Effector memory CD4-positive, alpha-beta T cell (primary cell): ENCODE data around the gene GADL1.

ENCODE experiments used
- DNase-seq, 3 donors: peaks; one replicate each; pipeline ENCODE4 v3.0.0-alpha.2; 2020
- H3K27ac ChIP-seq: 2 replicates; pipeline ENCODE4 v1.7.0; 2013; ENCODE audit warnings: mild to moderate bottlenecking, low read length, moderate library complexity; ENCODE audit not compliant: insufficient read depth, poor library complexity, severe bottlenecking
- H3K27me3 ChIP-seq: replicated peaks from 2 replicates; pipeline ENCODE4 v1.7.0; 2013; ENCODE audit warnings: mild to moderate bottlenecking, low read length; ENCODE audit not compliant: insufficient read depth, control insufficient read depth, poor library complexity, severe bottlenecking
- H3K36me3 ChIP-seq: 2 replicates; pipeline ENCODE4 v1.7.0; 2013; ENCODE audit warnings: mild to moderate bottlenecking, low read length, moderate library complexity; ENCODE audit not compliant: control insufficient read depth, insufficient read depth
- H3K4me1 ChIP-seq: 2 replicates; pipeline ENCODE4 v1.7.0; 2013; ENCODE audit warnings: low read length, mild to moderate bottlenecking; ENCODE audit not compliant: control insufficient read depth, insufficient read depth, poor library complexity, severe bottlenecking
- H3K4me3 ChIP-seq: 2 replicates; pipeline ENCODE4 v1.7.0; 2013; ENCODE audit warnings: low read length, low read depth, mild to moderate bottlenecking; ENCODE audit not compliant: insufficient read depth, poor library complexity, severe bottlenecking
- H3K9me3 ChIP-seq: 2 replicates; pipeline ENCODE4 v1.7.0; 2013; ENCODE audit warnings: mild to moderate bottlenecking, low read length, moderate library complexity; ENCODE audit not compliant: control insufficient read depth

The GADL1 gene

DNA sequence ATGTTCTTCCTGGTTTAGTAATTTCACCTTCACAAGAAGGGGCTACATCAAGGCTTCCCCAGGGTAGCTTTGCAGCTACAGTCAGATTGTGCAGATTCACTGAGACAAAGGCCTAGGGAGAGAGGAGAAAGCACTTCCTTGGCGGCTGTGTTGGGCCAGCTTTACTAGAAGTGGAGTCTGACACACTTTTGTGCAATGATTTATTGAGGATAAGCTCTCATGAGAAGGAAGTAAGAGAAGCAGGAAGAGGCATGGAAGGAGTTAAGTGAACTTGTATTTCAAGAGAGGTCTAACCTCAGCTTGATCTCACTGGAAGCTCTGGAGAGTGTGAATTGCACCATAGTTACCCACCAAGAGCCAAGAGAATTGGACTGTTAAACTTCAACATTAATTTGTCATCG, 209.2 kb downstream of the GADL1 start:
- Histone ChIP-seq H3K4me1 (peaks cover 17% of the 10 kb centered on the region), H3K9me3 (no peaks in the 10 kb centered on the region), H3K4me3 (no peak overlapping the region), H3K27me3 (no peaks in the 10 kb centered on the region), H3K27ac (no peak overlapping the region), H3K36me3 (peaks cover 35% of the 10 kb centered on the region)
- DNase-seq, result no peak

GRCh38 chr3:30684356-30684755, 210.1 kb downstream of the GADL1 start:
- no peak overlapping the region for H3K27ac ChIP-seq
- DNase-seq, result no peak
- peaks cover 17% of the 10 kb centered on the region for H3K4me1 ChIP-seq
- H3K4me3 ChIP-seq, result no peak overlapping the region
- H3K36me3 ChIP-seq, result peaks cover 28% of the 10 kb centered on the region
- H3K9me3 ChIP-seq, result no peaks in the 10 kb centered on the region
- H3K27me3 ChIP-seq, result no peaks in the 10 kb centered on the region

DNA sequence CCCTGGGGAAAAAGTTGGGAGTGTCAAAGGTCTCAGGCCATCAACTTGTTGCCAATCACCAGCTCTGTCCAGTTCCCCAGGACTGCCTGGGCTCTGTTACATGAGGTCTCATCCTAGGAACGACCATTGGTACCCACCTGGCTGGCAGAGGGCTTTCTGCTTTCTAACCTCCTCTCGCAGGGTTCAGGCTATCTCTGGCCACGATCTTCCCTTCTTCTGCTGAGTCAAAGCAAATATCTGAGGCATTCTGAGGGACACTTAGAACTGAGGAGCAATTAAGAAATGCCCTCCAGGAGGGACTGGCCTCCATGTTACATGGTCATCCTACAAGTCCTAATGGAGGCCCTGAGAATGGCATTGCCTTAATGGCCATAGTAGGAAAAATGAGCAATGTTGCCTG, 210.7 kb downstream of the GADL1 start:
- no peaks in the 10 kb centered on the region for H3K9me3 ChIP-seq
- no peak for DNase-seq
- no peaks in the 10 kb centered on the region for H3K27me3 ChIP-seq
- H3K36me3 ChIP-seq, result peaks cover 33% of the 10 kb centered on the region
- no peak overlapping the region for H3K27ac ChIP-seq
- H3K4me3 ChIP-seq, result no peak overlapping the region
- H3K4me1 ChIP-seq, result peaks cover 15% of the 10 kb centered on the region

DNA sequence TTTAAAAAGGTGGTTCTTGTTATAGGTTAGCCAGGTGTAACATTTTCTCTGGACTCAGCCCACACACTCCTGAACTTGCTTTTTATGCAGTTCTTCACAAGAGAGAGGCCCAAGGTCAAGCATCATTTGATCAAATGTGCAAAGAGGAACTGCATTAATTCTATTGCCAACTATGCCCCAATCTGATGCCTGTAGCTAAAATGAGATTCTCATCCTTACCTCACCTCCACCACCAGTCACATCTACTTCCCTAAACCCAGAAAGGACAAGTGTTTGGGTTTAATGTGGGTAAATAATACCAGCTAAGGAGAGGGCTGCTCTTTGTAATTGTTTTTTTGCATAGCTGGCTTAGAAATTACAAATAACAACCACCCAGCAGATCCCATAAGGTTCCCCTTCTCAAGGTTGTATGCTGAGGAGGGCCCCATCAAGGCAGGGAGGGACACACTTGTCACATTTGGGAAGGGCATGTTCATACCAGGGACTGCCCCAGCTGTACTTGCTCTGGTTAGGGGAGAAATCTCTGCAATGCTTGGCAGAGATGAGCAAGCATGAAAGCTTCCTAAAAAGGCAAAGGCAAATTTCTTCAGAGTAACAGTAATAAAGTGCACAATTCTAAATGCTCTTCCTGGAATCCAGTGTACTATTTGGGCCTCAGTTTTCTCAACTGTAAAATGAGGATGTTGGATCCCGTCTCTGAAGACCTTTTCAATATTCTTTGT, 211.9 kb downstream of the GADL1 start:
- Histone ChIP-seq H3K9me3 (no peaks in the 10 kb centered on the region), H3K4me3 (no peak overlapping the region), H3K36me3 (peaks cover 31% of the 10 kb centered on the region), H3K27ac (no peak overlapping the region), H3K4me1 (peaks cover 10% of the 10 kb centered on the region), H3K27me3 (no peaks in the 10 kb centered on the region)
- no peak for DNase-seq

- peaks cover 10% of the 10 kb centered on the region for H3K4me1 ChIP-seq
Observed at GRCh38 chr3:30681649-30682211, 212.7 kb downstream of the GADL1 start.

GRCh38 chr3:30680789-30681648, 213.4 kb downstream of the GADL1 start:
- no peak for DNase-seq
- Histone ChIP-seq H3K36me3 (peaks cover 41% of the 10 kb centered on the region), H3K27me3 (no peaks in the 10 kb centered on the region), H3K27ac (no peak overlapping the region), H3K4me3 (no peak overlapping the region), H3K4me1 (peaks cover 10% of the 10 kb centered on the region), H3K9me3 (no peaks in the 10 kb centered on the region)

More at GRCh38 chr3:30681649-30682211, 212.7 kb downstream of the GADL1 start:
- DNase-seq, result no peak
- Histone ChIP-seq H3K9me3 (no peaks in the 10 kb centered on the region), H3K36me3 (peaks cover 35% of the 10 kb centered on the region), H3K27me3 (no peaks in the 10 kb centered on the region), H3K4me3 (no peak overlapping the region), H3K27ac (no peak overlapping the region)

DNA sequence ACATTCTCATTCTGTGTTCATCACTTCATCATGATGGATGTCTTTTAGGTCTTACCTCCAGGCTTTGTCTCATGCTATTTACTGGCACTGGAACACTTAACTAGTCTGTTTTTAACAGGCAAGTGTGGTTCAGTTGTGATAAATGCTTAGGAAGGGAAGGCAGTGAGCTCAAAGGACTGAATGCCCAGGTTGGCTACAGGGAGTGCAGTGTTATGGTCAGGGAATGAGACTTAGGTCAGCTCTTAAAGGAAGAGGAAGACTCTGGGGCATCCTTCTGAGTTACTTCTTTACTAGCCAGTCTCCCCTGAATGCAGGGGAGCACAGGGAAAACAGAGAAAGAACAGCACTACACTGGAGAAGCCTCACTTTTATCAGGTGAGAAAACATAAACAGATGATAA, 215.4 kb downstream of the GADL1 start:
- no peaks in the 10 kb centered on the region for H3K27me3 ChIP-seq
- H3K36me3 ChIP-seq, result peaks cover 51% of the 10 kb centered on the region
- no peak for DNase-seq
- H3K27ac ChIP-seq, result no peak overlapping the region
- no peak overlapping the region for H3K4me3 ChIP-seq
- H3K9me3 ChIP-seq, result no peaks in the 10 kb centered on the region
- peaks cover 10% of the 10 kb centered on the region for H3K4me1 ChIP-seq

GRCh38 chr3:30677347-30677685, 217.1 kb downstream of the GADL1 start:
- Histone ChIP-seq H3K36me3 (peaks cover 66% of the 10 kb centered on the region), H3K27me3 (no peaks in the 10 kb centered on the region), H3K9me3 (no peaks in the 10 kb centered on the region), H3K27ac (no peak overlapping the region), H3K4me3 (no peak overlapping the region), H3K4me1 (peaks cover 15% of the 10 kb centered on the region)
- DNase-seq, result no peak

DNA sequence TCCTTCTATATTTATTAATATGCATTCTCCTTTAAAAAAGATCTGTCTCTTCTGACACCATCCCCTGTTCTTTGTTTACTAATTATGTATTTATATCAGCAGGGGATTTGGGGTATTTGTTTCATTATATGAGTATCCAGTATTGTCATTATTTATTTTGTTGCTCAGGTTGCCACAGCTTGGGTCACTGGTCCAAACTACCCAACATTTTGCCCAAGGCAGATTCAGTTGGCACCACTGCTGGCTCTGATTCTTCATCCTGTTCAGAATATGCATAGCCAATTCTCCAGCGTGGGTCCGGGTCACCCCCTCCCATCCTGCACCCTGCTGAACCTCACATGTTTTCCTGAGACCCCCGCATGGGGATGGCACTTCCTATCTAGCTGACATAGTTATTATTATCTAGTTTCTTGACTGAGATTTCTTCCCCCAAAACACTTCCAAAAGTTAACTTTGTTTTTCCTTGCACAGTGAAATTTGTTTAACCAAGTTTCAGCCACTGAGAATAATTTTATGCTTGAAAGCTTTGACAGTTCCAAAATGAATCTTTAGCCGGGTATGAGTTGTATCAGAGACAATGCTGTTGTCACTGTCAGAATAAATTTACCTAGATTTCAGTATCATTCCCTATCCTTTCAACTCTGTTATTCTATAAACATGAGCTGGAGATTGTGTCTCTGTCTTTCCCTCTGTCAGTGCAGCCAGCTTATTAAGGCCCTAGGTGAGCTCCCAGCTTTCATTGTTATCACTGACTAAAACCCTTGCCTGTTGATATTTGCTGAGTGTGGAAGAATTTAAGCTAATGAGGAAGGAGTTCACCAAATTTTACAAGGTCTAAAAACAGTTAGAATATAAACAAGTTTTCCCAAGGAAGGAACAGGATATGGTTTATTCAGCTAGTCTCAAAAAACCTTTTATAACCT, 217.8 kb downstream of the GADL1 start:
- H3K4me3 ChIP-seq, result no peak overlapping the region
- peaks cover 69% of the 10 kb centered on the region for H3K36me3 ChIP-seq
- peaks cover 16% of the 10 kb centered on the region for H3K4me1 ChIP-seq
- no peak for DNase-seq
- no peaks in the 10 kb centered on the region for H3K9me3 ChIP-seq
- H3K27me3 ChIP-seq, result no peaks in the 10 kb centered on the region
- H3K27ac ChIP-seq, result no peak overlapping the region
